ES-I3 (cell line): Measurements from ENCODE around the gene SMARCA4.
"Not testable (repeated sequence)": the region's sequence is repeated elsewhere in the genome, so short reads cannot be mapped to it uniquely, and the experiment has no call there.

Source experiments
- H3K36me3 ChIP-seq: 2 replicates; pipeline ENCODE4 v1.6.1; 2013; ENCODE audit warnings: mild to moderate bottlenecking, low read length, control low read depth, moderate library complexity; ENCODE audit not compliant: insufficient read depth
- H3K4me1 ChIP-seq: 2 replicates; pipeline ENCODE4 v1.6.1; 2013; ENCODE audit warnings: mild to moderate bottlenecking, control low read depth, low read length; ENCODE audit not compliant: insufficient read depth
- H3K9ac ChIP-seq: 2 replicates; pipeline ENCODE4 v1.6.1; 2013; ENCODE audit warnings: low read depth, mild to moderate bottlenecking, low read length, moderate library complexity
- H3K9me3 ChIP-seq: 2 replicates; pipeline ENCODE4 v1.6.1; 2013; ENCODE audit warnings: mild to moderate bottlenecking, low read length, moderate library complexity; ENCODE audit not compliant: control insufficient read depth, insufficient read depth

The SMARCA4 gene

DNA sequence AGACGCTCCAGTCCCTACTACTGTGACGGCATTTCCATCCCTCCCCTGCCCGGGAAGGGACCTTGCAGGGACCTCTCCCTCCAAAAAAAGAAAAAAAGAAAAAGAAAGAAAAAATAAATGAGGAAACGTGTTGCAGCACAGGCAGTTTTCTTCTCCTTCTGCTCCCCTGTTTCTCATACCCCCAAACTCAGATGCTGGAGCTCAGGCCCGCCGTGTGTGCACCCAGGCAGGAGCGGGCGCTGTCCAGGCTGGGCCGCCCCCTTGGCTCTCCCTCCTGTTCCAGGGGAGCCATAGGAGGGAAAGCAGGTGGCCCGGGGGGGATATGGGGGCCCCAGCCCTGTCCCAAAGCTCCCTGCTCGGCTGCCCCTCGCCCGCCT, 38.2 kb upstream of the SMARCA4 start:
- Histone ChIP-seq H3K36me3 (peaks cover 6% of the 10 kb centered on the region), H3K9me3 (no peaks in the 10 kb centered on the region), H3K9ac (no peak overlapping the region), H3K4me1 (no peaks in the 10 kb centered on the region)

GRCh38 chr19:10923260-10924112, 37.3 kb upstream of the SMARCA4 start:
- no peaks in the 10 kb centered on the region for H3K4me1 ChIP-seq
- no peak overlapping the region for H3K9ac ChIP-seq
- H3K36me3 ChIP-seq = peaks cover 6% of the 10 kb centered on the region
- no peaks in the 10 kb centered on the region for H3K9me3 ChIP-seq

DNA sequence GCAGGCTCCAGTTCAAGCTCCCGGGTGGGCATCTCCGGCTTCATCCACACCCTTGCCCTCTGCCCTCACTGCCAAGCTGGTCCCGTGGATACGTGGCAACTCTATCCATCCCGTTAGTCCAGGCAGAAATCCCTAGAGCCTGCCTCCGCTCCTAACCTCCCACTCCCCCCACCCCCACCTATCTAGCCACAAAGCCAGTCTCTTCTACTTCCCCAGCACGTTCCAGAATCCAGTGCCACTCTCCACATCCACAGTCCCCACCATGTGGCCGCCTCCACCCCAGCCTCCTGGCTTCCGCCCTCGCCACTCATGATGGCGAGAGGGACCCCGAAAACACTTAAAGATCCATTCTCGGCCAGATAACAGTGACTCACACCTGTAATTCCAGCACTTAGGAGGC, 36.2 kb upstream of the SMARCA4 start:
- no peaks in the 10 kb centered on the region for H3K4me1 ChIP-seq
- H3K9me3 ChIP-seq = no peaks in the 10 kb centered on the region
- H3K9ac ChIP-seq = no peak overlapping the region
- peaks cover 6% of the 10 kb centered on the region for H3K36me3 ChIP-seq

GRCh38 chr19:10927730-10928562, 32.9 kb upstream of the SMARCA4 start:
- H3K4me1 ChIP-seq = no peaks in the 10 kb centered on the region
- H3K9ac ChIP-seq = peak overlapping the region; percentile 72
- no peaks in the 10 kb centered on the region for H3K9me3 ChIP-seq
- H3K36me3 ChIP-seq = peaks cover 4% of the 10 kb centered on the region

DNA sequence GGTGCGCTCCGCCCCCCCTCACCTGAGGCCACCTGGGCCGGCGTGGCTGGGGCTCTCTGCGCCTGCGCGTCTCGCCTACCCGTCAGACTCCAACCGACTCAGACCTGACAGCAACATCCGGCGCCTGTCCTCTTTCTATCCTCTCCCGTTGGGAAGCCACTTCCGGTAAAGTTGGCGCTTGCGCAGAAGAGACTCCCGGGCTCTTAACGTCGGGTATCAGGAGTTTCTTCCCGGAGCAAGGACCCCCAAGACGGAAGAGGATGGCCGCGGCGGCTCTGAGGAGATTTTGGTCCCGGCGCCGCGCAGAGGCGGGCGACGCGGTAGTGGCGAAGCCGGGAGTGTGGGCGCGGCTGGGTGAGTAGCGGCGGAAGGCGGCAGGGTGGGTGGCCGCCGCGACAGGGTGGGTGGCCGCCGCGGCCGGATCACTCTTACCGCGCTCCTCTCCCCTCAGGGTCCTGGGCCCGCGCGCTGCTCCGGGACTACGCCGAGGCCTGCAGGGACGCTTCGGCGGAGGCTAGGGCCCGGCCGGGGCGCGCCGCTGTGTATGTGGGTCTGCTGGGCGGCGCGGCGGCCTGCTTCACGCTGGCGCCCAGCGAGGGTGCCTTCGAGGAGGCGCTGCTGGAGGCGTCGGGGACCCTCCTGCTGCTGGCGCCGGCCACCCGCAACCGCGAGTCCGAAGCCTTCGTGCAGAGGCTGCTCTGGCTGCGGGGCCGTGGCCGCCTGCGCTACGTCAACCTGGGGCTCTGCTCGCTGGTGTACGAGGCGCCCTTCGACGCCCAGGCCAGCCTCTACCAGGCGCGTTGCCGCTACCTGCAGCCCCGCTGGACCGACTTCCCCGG, 32.0 kb upstream of the SMARCA4 start, which contains the start of the genes TIMM29 and YIPF2:
Gene TIMM29, plus strand, starts transcription at position 249 of the 839 bp plus-strand sequence. Its CDS starts 12 bp downstream, at position 261.
Gene YIPF2, minus strand, starts transcription at position 77 of the 839 bp plus-strand sequence. CDS start 229 bp downstream, outside the sequence.
- no peaks in the 10 kb centered on the region for H3K9me3 ChIP-seq
- no peaks in the 10 kb centered on the region for H3K4me1 ChIP-seq
- H3K9ac ChIP-seq = peak within 1 kb of the TSS; percentile 72
- H3K36me3 ChIP-seq = peaks cover 4% of the 10 kb centered on the region; the same call in 1 of the 2 replicates

DNA sequence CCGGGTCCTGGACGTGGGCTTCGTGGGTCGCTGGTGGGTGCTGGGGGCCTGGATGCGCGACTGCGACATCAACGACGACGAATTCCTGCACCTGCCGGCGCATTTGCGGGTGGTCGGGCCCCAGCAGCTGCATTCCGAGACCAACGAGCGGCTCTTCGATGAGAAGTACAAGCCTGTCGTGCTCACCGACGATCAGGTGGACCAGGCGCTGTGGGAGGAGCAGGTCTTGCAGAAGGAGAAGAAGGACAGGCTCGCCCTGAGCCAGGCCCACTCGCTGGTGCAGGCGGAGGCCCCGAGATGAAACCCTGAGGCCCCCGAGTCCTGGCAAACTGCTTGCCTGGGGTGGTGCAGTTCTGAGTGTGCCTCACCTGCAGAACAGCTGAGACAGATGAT, 31.4 kb upstream of the SMARCA4 start:
- Histone ChIP-seq H3K36me3 (no peaks in the 10 kb centered on the region; the same call in 1 of the 2 replicates), H3K4me1 (no peaks in the 10 kb centered on the region)

GRCh38 chr19:10935371-10936059, 25.3 kb upstream of the SMARCA4 start:
- H3K9me3 ChIP-seq = no peaks in the 10 kb centered on the region
- H3K4me1 ChIP-seq = peaks cover 6% of the 10 kb centered on the region
- H3K36me3 ChIP-seq = no peaks in the 10 kb centered on the region; the same call in 1 of the 2 replicates
- no peak overlapping the region for H3K9ac ChIP-seq

More for the DNA sequence above, 31.4 kb upstream of the SMARCA4 start:
- peak overlapping the region; percentile 72 for H3K9ac ChIP-seq
- no peaks in the 10 kb centered on the region for H3K9me3 ChIP-seq

DNA sequence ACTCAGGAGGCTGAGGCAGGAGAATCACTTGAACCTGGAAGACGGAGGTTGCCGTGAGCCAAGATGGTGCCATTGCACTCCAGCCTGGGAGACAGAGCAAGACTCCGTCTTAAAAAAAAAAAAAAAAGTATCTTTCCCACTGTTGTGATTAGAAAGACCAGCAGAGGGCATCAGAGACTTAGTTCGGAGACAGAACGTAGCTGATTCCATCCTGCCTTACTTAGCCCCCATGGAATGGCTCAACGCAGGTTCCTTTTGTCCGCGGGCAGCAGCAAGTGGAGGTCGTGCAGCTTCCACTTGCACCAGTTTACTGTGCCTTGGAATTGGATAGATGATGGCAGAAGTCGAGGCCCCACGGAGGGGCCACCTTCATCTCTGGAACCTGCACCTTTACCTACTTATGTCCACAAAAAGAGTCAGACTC, 24.2 kb upstream of the SMARCA4 start:
- Histone ChIP-seq H3K9ac (peak overlapping the region; percentile 2), H3K36me3 (no peaks in the 10 kb centered on the region), H3K9me3 (no peaks in the 10 kb centered on the region)

DNA sequence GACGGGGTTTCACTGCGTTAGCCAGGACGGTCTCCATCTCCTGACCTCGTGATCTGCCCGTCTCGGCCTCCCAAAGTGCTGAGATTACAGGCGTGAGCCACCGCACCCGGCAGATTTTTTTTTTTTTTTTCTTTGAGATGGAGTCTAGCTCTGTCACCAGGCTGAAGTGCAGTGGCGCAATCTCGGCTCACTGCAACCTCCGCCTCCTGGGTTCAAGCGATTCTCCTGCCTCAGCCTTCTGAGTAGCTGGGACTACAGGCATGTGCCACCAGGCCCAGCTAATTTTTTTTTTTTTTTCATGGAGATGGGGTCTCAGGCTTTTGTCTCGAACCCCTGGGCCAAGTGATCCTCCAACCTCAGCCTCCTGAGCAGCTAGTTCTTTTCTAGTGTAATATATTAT, 19.2 kb upstream of the SMARCA4 start:
- peaks cover 11% of the 10 kb centered on the region for H3K4me1 ChIP-seq
- not testable (repeated sequence) for H3K9me3 ChIP-seq, H3K9ac ChIP-seq, H3K36me3 ChIP-seq

More for the DNA sequence above, 24.2 kb upstream of the SMARCA4 start:
- H3K4me1 ChIP-seq = peaks cover 6% of the 10 kb centered on the region

DNA sequence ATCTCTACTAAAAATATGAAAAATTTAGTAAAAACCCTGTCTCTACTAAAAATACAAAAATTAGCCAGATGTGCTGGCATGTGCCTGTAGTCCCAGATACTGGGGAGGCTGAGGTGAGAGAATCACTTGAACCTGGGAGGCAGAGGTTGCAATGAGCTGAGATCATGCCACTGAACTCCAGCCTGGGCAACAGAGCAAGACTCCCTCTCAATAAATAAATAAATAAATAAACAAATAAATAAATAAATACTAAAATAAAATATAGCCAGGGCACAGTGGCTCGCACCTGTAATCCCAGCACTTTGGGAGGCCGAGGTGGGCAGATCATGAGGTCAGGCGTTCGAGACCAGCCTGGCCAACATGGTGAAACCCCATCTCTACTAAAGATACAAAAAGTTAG, 17.4 kb upstream of the SMARCA4 start:
- not testable (repeated sequence) for H3K9ac ChIP-seq, H3K36me3 ChIP-seq, H3K9me3 ChIP-seq
- peaks cover 14% of the 10 kb centered on the region for H3K4me1 ChIP-seq

DNA sequence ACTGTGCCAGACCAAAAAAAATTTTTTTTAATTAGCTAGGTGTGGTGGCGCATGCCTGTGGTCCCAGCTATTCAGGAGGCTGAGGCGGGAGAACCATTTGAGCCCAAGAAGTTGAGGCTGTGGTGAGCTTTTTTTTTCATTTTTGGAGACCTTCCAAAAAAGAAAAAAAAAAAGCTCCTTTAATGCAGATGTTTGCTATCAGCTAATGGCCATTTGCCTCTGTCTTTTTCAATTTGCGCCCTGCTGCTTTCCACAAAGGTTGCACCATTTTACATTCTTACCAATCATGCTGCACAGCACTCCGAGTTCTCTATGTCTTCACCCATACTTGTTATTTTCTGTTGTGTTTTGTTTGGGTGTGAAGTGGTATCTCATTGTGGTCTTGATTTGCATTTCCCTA, 15.6 kb upstream of the SMARCA4 start:
- no peaks in the 10 kb centered on the region for H3K9me3 ChIP-seq
- H3K36me3 ChIP-seq = no peaks in the 10 kb centered on the region
- H3K4me1 ChIP-seq = peaks cover 8% of the 10 kb centered on the region; the same call in 1 of the 2 replicates
- H3K9ac ChIP-seq = no peak overlapping the region

- Histone ChIP-seq H3K36me3 (no peaks in the 10 kb centered on the region), H3K9me3 (no peaks in the 10 kb centered on the region), H3K9ac (no peak overlapping the region), H3K4me1 (peaks cover 8% of the 10 kb centered on the region; the same call in 1 of the 2 replicates)
These were observed 13.7 kb upstream of the SMARCA4 start for GRCh38 chr19:10946958-10947657.

DNA sequence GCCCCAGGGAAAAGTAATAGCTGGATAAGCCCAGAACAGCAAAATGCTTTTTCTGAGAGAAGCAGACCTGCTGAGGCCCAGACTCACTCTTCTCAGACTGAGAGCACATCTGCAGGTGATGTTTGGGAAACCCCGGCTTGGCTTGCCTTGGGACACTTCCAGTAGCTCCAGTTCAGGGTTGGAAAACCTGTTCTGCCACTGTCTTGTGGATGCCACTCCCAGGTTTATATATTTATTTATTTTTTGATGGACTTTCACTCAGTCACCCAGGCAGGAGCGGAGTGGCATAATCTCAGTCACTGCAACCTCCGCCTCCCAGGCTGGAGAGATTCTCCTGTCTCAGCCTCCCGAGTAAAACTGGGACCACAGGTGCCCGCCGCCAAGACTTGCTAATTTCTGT, 8.0 kb upstream of the SMARCA4 start:
- H3K9ac ChIP-seq = no peak overlapping the region
- no peaks in the 10 kb centered on the region for H3K36me3 ChIP-seq
- no peaks in the 10 kb centered on the region for H3K4me1 ChIP-seq
- no peaks in the 10 kb centered on the region for H3K9me3 ChIP-seq
